GM23248 (cell line): ENCODE measurements around the gene MTCH1.

ENCODE experiments used
- EZH2 ChIP-seq: fragments of 200-600 bp; sonication (generic); IDR thresholded peaks from 2 replicates; pipeline ENCODE4 v1.6.1; 2018; ENCODE audit warnings: antibody characterized with exemption, mild to moderate bottlenecking; ENCODE audit not compliant: insufficient read depth, poor library complexity, severe bottlenecking
- EZH2phosphoT487 ChIP-seq: fragments of 200-600 bp; sonication (generic); IDR thresholded peaks from 2 replicates; pipeline ENCODE4 v1.6.1; 2018; ENCODE audit warnings: antibody characterized with exemption, moderate library complexity, mild to moderate bottlenecking, low read depth; ENCODE audit not compliant: insufficient read depth

- TF ChIP-seq EZH2: no peak
- TF ChIP-seq EZH2phosphoT487: no peak
These were observed 31.0 kb upstream of the MTCH1 start for GRCh38 chr6:37016995-37017394.
